SH-SY5Y (cell line): Measurements from ENCODE around the gene ZNF778.

ENCODE experiments used
- GATA2 ChIP-seq: IDR thresholded peaks from 2 replicates; pipeline ENCODE4 v1.6.1; 2011; ENCODE audit warnings: mild to moderate bottlenecking, low read depth, low read length
- GATA3 ChIP-seq: IDR thresholded peaks from 2 replicates; pipeline ENCODE4 v1.6.1; 2011; ENCODE audit warnings: low read depth, mild to moderate bottlenecking, low read length, moderate library complexity

ZNF778 gene

DNA sequence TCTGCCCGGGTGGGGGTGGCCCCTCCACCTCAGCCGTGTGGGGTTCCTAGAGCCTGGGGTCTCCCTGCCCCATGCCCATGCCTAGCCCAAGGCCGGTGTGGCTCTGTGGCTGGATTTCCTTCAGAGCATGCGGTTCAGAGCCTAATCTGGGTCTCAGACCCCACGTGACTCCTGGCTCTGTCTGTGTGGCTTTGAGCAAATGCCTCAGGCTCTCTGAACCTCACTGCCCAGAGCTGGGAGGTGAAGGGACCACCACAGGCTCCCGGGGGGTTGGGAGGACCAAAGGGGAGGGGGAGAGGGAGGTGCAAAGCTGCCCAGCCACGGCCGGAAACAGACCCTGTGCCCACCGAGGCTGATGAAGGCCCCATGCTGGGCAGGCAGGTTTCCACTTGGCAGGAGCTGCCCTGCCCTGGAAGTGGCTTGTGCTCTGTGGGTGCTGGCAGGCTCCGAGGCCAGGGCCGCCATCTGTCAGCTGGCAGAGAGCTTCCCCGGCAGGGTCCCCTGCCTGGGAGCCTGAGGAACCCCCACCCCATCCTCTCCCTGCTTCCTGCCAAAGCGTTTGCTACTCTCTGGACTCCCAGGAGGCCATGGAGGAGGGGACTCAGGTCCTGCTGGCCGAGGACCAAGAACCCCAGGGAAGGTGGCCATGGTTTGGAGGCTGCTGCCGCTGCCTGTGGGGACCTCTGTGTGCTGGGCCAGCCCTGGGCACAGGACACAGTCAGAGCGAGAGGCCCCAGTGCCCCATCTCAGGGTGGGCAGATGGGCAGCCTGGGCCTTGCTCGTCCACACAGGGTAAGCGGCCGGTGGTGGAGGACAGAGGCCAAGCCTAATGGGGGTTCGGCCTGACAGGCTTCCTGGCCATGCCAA, 42.0 kb upstream of the ZNF778 start:
- no peak for TF ChIP-seq GATA2
- no peak for TF ChIP-seq GATA3

DNA sequence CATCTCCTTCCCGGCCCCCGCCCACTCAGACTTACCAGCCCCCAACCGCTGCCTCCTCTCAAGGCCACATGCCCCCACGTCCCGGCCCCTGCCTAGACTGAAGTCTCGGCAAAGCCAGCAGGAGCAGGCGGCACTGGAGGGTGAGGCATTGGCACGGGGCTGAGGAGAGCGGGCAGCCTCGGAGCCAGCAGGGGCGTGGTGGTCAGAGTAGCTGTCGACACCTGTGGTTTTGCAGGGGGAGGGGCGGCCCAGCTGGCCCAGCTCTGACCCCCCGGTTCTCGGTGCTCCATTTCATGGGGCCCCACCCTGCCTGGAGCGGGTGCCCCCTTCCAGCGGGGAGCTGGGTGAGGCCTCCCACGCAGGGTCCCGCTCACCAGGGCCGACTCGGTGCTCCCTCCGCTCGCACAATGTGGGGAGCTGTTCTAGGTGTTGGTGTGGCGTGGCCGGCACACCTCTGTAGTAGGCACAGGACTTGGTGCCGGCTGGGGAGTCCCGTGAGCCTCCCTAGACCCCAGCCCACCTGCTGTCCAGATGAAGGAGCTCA, 41.3 kb upstream of the ZNF778 start:
- no peak for TF ChIP-seq GATA2
- TF ChIP-seq GATA3 = no peak

DNA sequence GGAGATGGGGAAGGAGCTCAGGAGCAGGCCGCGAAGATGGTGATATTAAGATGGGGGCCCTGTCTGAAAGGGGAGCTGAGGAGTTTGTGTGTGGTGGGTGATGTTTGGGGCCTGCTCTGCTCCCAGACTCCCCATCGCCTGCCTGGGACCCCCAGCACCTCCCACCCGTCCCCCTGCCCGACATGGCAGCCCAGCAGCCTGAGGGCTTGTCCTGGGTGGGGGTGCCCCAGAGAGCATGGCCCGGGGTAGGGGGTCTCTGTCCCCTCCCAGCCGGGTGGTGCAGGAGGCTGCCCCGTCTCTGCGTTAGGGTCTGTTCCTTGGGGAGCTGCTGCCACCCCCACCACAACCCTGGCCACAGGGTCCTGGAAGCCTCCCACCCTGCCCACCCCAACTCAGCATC, 40.8 kb upstream of the ZNF778 start:
- TF ChIP-seq GATA3 (no peak), GATA2 (no peak)

DNA sequence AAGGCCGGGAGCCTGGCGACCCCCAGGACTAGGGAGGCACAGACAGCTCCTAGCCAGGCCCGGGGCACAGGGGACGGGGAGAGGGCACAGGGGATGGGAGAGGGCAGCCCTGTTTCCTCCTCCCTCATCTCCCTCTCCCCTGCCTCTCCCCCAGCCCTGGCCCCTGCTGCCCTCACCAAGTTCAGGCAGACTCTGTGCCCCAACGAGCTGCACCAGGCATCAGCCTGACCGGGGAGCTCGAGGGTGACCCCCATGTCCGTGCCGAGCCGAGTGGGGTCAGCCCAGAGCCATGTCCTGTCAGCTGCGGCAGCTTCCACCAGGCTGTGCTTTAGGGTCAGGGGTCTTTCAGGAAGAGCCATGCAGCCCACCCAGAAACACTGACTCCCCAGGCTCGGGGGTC, 40.0 kb upstream of the ZNF778 start:
- TF ChIP-seq GATA3 (no peak), GATA2 (no peak)

DNA sequence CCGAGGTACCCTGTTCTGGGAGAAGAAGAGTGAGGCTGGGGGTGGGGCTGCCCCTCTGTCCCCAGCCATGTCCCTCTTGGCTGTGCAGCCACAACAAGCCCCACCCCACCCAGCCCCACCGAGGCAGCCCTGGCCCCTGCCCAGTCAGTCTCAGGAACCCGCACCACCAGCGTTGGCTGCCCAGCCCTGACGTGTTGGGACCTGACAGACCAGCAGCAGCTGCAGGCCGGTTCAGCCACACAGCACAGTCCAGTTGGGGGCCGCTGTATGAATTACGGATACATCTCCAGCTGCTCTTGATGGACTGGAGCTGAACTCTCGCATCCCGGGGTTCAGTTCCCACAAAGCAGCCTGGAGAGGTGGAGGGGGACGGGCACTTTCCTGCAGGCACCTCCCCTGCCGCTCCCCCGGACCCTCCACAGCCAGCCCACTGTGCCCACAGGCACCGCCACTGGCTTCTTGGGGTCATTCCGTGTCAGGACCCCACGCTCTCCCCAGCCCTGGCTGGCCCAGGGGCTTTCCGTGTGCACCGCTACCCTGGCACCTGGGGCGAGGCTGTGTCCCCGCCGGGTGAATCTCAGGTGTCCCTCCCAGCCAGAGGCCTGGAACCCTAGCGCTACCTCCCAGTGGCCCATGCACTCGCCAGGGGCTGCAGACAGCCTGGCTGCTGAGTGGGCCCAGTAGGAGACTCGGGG, 38.9 kb upstream of the ZNF778 start:
- TF ChIP-seq GATA3 (no peak), GATA2 (no peak)

DNA sequence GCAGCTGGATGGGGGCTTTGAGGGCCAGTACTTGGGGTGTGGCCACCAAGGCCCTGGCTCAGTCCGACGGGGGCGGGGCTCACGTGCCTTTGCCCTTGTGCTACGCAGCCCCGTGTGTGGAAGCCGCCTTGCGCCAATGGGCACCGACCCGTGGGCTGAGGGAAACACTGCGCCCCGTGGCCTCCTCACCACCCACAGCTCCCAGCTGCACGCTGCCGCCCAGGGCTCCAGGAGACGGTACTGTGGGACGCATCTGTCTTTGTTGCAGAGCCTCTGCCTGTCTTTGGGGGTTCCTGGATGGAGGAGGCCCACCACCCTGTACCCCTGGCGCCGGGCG, 38.4 kb upstream of the ZNF778 start:
- TF ChIP-seq GATA3 = no peak
- no peak for TF ChIP-seq GATA2

DNA sequence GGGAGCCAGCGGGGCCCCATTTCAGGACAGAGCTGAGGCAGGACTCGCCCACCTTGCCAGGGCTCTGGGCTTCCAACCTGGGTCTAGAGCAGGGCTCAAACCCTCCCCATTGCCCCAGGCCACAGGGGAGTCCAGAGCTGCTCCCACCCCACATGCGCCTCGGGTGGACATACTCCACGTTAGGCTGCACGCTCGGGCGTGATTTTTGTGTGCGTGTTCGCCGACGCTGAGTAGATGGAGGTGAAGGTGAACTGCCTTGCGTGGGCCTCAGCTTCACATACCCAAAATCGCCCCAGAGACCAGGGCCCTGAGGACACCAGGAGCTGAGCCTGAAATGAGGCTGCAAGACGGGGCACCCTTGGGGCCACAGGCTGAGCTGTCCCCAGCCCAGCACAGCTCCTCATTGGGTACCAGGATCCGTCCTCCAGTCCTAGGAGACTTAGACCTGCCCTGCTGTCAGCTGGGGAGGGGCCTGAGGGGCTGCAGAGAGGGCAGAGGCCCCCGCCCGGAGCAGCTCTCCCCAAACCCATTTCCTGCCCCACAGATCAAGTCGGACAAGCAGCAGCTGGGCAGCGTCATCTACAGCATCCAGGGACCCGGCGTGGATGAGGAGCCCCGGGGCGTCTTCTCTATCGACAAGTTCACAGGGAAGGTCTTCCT, 37.7 kb upstream of the ZNF778 start:
- no peak for TF ChIP-seq GATA2
- no peak for TF ChIP-seq GATA3

DNA sequence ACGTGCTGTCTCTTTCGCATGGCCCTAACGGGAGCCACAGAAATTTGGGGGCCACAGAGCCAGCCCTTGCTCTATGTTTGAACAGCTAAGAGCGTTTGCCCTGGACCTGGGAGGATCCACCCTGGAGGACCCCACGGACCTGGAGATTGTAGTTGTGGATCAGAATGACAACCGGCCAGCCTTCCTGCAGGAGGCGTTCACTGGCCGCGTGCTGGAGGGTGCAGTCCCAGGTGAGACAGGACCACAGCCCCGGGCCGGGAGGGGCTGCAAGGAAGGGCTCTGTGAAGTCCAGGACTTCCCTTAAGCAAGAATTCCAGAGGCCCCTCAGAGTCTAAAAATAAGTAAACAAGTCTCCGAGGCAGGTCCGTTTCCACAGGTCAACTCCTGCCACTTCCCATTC, 34.0 kb upstream of the ZNF778 start:
- TF ChIP-seq GATA2 = no peak
- no peak for TF ChIP-seq GATA3

DNA sequence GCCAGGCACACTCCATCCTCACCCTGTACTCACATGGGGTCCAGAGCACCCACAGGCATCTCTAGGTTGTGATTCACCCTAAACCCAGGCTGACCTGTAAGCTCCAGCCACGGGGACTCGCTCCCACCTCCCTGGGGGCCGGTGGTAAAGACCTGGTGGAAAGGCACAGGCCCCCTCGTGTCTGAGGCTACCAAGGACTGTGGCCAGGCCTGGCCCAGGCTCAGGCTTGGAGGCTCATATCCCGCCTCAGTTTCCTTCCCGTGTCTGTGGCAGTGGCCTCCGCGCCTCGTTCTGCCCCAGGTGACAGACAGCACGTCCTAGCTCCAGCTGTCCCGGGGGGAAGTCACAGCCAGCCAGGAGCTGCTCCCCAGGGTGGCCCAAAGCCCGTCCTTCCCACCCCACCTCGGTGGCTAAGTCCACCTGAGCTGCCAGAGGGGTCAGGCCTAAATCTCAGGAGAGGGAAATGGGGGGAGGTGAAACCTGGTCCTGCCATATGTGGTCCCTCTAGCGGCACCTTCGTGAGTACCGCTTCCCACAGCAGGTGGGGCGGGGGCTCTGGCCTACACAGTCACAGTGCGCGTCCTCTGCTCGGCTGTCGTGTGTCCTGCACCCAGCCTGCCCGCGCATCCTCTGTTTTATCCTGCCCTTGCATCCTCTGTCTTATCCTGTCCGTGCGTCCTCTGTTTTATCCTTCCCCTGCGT, 33.4 kb upstream of the ZNF778 start:
- TF ChIP-seq GATA3 (no peak), GATA2 (no peak)

DNA sequence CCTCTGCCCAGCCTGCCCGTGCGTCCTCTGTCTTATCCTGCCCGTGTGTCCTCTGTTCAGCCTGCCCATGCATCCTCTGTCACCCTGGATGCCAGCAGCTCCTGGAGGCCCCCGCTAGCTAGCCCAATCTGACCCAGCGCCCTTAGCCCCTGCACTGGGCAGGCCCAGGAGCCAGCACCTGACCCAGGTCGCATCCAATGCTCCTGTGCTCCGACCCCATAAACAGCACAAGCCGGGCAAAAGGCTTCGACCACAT, 32.9 kb upstream of the ZNF778 start:
- TF ChIP-seq GATA2 = no peak
- TF ChIP-seq GATA3 = no peak

DNA sequence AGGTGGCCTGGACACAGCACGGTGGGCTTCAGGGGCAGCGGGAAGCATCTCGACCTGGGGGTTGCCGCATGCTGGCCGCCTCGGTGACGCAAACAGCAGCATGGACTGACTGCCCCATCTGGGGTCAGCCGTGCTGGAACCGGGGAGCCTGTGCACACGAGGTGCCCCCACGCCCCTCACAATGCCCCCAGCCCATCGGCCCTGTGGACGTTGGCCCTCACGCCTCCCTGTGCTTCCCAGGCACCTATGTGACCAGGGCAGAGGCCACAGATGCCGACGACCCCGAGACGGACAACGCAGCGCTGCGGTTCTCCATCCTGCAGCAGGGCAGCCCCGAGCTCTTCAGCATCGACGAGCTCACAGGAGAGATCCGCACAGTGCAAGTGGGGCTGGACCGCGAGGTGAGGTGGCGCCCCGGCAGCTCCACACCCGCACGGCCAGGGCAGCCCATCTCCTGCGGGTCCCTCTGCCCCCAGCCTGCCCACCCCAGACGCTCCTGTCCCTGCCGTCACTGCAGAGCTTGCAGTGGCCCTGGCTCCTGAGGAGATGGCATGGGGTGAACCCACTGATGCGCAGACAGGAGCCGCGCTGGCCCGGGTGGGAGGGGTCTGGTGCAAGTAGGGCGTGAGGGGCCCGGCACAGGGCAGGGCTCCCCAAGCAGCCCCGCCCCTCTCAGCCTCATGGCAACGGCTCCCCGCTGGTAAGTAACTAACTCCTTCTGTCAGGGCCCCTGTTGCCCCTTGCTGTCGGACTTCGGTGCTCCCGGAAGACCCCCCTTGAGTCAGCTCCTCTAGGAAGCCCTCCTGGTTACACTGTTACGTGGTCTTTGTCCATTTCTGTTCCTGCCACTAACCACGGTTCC, 32.3 kb upstream of the ZNF778 start:
- TF ChIP-seq GATA3 (no peak), GATA2 (no peak)

DNA sequence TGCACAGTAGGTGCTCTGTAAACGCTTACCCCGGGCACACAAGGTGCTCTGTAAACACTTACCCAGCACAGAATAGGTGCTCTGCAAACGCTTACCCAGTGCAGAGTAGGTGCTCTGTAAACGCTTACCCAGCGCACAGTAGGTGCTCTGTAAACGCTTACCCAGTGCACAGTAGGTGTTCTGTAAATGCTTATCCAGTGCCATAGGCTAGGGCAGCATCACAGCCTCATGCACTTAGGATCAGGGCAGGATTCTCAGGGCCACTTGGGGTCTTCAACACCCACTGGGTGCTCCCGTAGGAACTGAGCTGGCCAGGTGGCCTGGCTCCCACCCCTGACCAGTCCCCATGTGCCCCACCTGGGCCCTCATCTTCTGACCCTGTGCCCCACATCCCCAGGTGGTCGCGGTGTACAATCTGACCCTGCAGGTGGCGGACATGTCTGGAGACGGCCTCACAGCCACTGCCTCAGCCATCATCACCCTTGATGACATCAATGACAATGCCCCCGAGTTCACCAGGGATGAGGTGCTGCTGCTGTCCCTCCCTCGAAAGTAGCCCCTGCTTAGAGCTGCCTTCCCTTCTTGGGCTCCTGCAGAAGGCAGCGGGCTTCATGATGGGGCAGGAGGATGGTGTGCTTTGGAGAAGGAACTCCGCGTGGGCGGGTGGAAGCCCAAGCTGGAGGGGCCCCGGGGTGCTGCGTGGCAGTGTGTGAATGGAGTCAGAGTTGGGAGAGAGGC, 30.3 kb upstream of the ZNF778 start:
- TF ChIP-seq GATA3 (no peak), GATA2 (no peak)
